IPS DF 6.9 (cell line): ENCODE data around the gene C3orf22.
"Not testable (repeated sequence)": the region's sequence is repeated elsewhere in the genome, so short reads cannot be mapped to it uniquely, and the experiment has no call there.

ENCODE experiments used
- DNase-seq: peaks from one replicate; pipeline ENCODE4 v3.0.0-alpha.2; 2013; ENCODE audit warnings: low read depth, low spot score
- H3K27ac ChIP-seq: one replicate; pipeline ENCODE4 v1.5.1; 2013; ENCODE audit warnings: low read length, control low read depth
- H3K27me3 ChIP-seq: 2 replicates; pipeline ENCODE4 v1.6.1; 2013; ENCODE audit warnings: mild to moderate bottlenecking, low read length; ENCODE audit not compliant: control insufficient read depth, insufficient read depth
- H3K36me3 ChIP-seq: 2 replicates; pipeline ENCODE4 v1.6.1; 2013; ENCODE audit warnings: low read length; ENCODE audit not compliant: control insufficient read depth, insufficient read depth
- H3K4me1 ChIP-seq: 2 replicates; pipeline ENCODE4 v1.6.1; 2013; ENCODE audit warnings: low read length; ENCODE audit not compliant: control insufficient read depth, insufficient read depth
- H3K4me3 ChIP-seq: 2 replicates; pipeline ENCODE4 v1.5.1; 2013; ENCODE audit warnings: mild to moderate bottlenecking, low read length
- H3K9me3 ChIP-seq: 2 replicates; pipeline ENCODE4 v1.6.1; 2013; ENCODE audit warnings: low read length, inconsistent platforms; ENCODE audit not compliant: control insufficient read depth, insufficient read depth
- WGBS: extraction: QIAGEN DNeasy Blood & Tissue Kit; methylation state at CpG from one replicate; pipeline ENCODE4 v1.1.7; 2013; ENCODE audit warnings: mixed read lengths, missing lambda C conversion rate; ENCODE audit not compliant: insufficient read length, insufficient coverage; 5-methylcytosine and 5-hydroxymethylcytosine counted together

The C3orf22 gene

DNA sequence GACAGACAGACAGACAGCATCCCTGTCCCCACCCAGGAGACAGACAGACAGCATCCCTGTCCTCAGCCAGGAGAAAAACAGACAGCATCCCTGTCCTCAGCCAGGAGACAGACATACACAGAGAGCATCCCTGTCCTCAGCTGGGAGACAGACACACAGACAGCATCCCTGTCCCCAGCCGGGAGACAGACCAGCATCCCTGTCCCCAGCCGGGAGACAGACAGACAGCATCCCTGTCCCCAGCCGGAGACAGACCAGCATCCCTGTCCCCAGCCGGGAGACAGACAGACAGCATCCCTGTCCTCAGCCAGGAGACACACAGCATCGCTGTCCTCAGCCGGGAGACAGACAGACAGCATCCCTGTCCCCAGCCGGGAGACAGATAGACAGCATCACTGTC, 24.0 kb downstream of the C3orf22 start:
- not testable (repeated sequence) for DNase-seq

DNA sequence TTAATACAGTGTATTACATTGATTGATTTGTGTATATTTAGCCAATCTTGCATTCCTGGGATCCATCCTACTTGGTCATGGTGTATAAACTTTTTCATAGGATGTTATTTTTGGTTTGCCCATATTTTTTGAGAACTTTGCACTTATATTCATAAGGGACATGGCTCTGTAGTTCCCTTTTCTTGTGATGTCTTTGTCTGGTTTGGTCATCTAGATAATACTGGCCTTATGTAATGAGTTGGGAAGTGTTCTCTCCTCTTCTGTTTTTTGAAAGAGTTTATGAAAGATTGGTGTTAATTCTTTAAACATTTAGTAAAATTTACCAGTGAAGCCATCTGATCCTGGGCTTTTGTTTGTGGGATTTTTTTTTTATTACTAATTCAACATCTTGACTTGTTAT, 25.2 kb downstream of the C3orf22 start:
- H3K9me3 ChIP-seq: no peaks in the 10 kb centered on the region
- no peak overlapping the region for H3K4me3 ChIP-seq
- H3K36me3 ChIP-seq: no peaks in the 10 kb centered on the region
- H3K27me3 ChIP-seq: no peaks in the 10 kb centered on the region
- no peaks in the 10 kb centered on the region; the same call in 1 of the 2 replicates for H3K4me1 ChIP-seq
- H3K27ac ChIP-seq: no peak overlapping the region
- DNase-seq: no peak

More for the DNA sequence above, 24.0 kb downstream of the C3orf22 start:
- H3K4me1 ChIP-seq, H3K9me3 ChIP-seq, H3K27ac ChIP-seq, H3K4me3 ChIP-seq, H3K27me3 ChIP-seq, H3K36me3 ChIP-seq: not testable (repeated sequence)
- WGBS: no CpG with 5 or more reads among the region's 7 CpGs

DNA sequence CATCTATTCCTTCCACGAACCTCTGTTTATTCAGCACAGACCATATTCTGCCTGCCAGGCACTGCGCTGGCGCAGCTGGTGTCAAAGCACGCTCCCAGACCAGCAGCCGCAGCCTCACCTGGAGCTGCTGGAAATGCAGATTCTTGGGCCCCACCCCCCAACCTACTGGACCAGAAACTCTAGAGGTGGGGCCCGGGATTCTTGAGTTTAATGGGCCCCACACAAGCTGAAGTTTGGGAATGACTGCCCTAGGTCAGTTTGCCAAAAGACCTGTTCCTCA, 27.7 kb downstream of the C3orf22 start:
- peaks cover 1% of the 10 kb centered on the region; the same call in 1 of the 2 replicates for H3K4me1 ChIP-seq
- no CpG with 5 or more reads among the region's 6 CpGs for WGBS
- H3K27ac ChIP-seq: no peak overlapping the region
- no peaks in the 10 kb centered on the region for H3K36me3 ChIP-seq
- no peak for DNase-seq
- no peak overlapping the region for H3K4me3 ChIP-seq
- no peaks in the 10 kb centered on the region for H3K9me3 ChIP-seq
- H3K27me3 ChIP-seq: no peaks in the 10 kb centered on the region

GRCh38 chr3:126530171-126531050, 28.3 kb downstream of the C3orf22 start:
- Histone ChIP-seq H3K4me1 (peaks cover 1% of the 10 kb centered on the region; the same call in 1 of the 2 replicates), H3K27ac (no peak overlapping the region), H3K36me3 (no peaks in the 10 kb centered on the region), H3K4me3 (no peak overlapping the region), H3K9me3 (no peaks in the 10 kb centered on the region), H3K27me3 (no peaks in the 10 kb centered on the region)
- no CpG with 5 or more reads among the region's 18 CpGs for WGBS
- no peak for DNase-seq

DNA sequence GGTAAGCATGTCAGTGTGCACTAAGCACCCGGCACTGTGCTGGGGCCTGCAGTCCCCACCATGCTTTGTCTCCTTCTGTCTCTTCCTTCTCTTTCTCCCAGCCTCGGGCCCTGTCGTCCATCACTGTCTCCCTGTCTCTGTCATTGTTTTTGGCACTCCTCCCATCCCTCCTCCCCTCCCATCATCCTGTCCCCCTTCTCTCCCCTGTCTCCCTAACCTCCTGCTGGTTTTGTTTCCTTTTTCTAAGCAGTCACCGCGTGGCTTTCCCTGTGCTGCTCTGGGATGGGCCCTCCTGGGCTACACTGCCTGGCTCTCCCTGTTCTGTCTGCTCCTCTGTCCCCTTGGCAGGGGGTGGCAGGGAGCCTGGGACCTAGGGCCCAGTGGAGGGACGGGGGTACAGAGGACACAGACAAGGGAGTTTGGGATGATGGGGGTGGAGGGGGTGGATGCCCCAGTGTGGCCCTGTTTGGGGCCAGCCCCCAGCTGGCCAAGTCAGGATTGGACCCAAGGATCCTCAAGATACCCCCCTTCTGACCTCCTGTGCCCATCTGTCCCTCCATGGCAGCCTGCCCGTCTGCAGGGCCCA, 29.1 kb downstream of the C3orf22 start:
- no peak overlapping the region for H3K4me3 ChIP-seq
- no peak overlapping the region for H3K27ac ChIP-seq
- H3K4me1 ChIP-seq: peaks cover 2% of the 10 kb centered on the region
- H3K9me3 ChIP-seq: no peaks in the 10 kb centered on the region
- no peak for DNase-seq
- no CpG with 5 or more reads among the region's 7 CpGs for WGBS
- H3K27me3 ChIP-seq: no peaks in the 10 kb centered on the region
- H3K36me3 ChIP-seq: no peaks in the 10 kb centered on the region

DNA sequence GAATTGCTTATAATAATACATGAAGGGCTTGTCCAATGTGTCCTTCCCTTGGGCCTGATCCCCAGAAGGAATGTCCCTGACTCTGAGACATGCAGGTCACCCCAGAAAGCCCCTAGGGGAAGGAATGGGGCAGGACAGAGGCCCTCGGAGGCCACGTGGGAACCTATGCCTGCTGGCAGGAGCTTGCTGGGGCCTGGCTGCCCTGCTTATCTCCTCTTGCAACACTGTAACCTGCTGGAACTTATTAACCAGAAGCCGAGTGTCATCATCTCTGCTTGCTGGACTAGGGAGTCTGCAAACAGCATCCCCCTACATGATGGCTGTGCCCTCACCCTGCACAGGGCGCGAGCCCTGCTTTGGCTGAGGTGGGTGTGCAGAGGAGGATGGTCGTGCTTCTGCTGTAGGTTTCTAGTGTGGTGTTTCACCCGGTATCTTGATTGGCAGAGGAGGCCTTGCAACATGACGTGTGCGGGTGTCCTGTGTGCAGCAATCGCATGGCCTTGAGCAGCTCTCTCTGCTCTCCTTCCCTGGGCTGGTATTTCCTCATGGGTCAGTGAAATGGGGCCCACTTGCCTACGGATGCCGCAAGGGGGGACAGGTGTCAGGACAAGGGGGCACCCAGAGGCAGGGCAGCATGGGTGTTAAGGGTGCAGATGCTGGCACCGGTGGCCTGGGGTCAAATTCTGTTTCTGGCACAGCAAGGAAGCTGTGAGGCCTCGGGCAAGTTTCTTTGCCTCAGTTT, 29.8 kb downstream of the C3orf22 start:
- no CpG with 5 or more reads among the region's 14 CpGs for WGBS
- Histone ChIP-seq H3K27ac (no peak overlapping the region), H3K4me1 (peaks cover 3% of the 10 kb centered on the region), H3K9me3 (no peaks in the 10 kb centered on the region), H3K36me3 (no peaks in the 10 kb centered on the region), H3K4me3 (no peak overlapping the region), H3K27me3 (no peaks in the 10 kb centered on the region)
- no peak for DNase-seq

DNA sequence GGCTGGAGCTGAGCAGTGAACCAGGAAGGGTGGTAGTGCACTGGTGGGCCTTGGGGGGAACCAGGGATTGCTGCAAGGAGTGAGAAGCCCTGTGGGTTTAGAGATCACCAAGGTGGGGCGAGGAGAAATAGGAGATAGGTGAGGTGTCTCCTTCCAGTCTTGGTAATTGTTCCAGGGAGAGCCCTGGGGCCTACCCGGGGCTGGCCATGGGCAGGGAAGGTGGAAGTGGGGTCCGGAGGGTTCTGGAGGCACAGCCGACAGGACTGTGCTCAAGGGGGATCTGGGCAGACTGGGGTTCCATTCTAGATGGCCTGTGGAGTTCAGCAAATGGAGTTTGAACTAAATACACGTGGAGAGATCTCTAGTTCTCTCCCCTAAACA, 30.3 kb downstream of the C3orf22 start:
- H3K9me3 ChIP-seq: no peaks in the 10 kb centered on the region
- no peak overlapping the region for H3K4me3 ChIP-seq
- H3K27me3 ChIP-seq: no peaks in the 10 kb centered on the region; the same call in 1 of the 2 replicates
- H3K4me1 ChIP-seq: peaks cover 5% of the 10 kb centered on the region
- no peaks in the 10 kb centered on the region for H3K36me3 ChIP-seq
- DNase-seq: no peak
- H3K27ac ChIP-seq: no peak overlapping the region
- no CpG with 5 or more reads among the region's 5 CpGs for WGBS

DNA sequence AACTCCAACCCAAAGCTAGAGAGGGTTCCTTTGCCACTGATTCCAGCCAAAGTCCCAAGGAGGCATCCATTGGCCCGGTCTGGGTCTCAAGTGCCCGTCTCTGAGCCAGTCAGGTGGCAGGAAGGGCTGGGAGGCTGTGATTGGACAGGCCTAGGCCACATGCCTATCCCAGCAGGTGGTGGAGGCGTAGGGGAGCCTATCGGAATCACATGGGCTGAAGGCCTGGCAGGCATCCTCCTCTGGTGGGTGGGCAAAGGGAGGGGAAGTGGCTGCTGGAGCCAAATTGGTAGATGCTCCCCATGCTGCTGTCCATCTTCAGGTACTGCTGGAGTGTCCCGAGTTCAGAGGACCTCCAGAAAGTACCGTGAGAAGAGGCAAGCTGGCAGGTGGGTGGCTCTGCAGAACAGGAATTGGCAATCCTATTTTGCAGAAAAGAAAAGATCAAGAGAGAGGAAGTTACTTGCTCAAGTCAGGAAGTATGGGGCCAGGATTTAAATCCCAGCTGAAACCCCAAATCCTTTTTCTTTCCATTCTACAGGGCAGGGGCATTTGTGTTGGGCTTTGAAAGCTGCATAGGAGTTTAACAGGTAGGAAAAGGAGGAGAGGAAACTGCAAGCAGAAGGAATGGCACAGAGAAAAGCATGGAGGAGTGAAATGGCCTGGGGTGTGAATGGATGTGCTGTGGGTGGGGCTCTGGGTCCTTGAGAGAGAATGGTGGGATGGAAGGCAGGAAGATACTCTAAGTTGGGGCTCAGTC, 31.1 kb downstream of the C3orf22 start:
- Histone ChIP-seq H3K4me1 (peaks cover 5% of the 10 kb centered on the region), H3K9me3 (no peaks in the 10 kb centered on the region), H3K27ac (no peak overlapping the region), H3K4me3 (no peak overlapping the region), H3K27me3 (no peaks in the 10 kb centered on the region; the same call in 1 of the 2 replicates), H3K36me3 (no peaks in the 10 kb centered on the region)
- WGBS: no CpG with 5 or more reads among the region's 6 CpGs
- DNase-seq: no peak

DNA sequence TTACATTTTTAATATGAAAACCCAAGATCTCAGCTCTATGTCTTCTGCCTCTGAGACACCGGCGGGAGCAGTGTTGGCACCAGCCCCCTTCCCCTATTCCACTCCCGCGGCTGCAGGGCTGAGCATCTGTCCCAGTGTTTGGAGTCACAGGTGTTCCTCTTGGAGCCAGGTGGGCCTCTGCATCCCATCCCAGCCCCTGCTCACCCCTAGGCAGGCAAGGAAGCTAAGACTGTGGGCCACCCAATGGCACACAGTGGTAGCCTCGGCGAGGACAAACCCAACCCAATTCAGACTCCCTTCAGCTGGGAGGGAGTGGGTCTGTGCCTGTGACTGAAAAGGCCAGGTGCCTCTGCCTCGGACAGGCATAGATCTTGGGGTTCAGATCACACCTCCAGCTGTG, 31.7 kb downstream of the C3orf22 start:
- H3K27ac ChIP-seq: no peak overlapping the region
- WGBS: no CpG with 5 or more reads among the region's 7 CpGs
- no peaks in the 10 kb centered on the region for H3K36me3 ChIP-seq
- no peaks in the 10 kb centered on the region; the same call in 1 of the 2 replicates for H3K27me3 ChIP-seq
- H3K4me3 ChIP-seq: no peak overlapping the region
- H3K4me1 ChIP-seq: peaks cover 5% of the 10 kb centered on the region
- no peak for DNase-seq
- no peaks in the 10 kb centered on the region for H3K9me3 ChIP-seq

GRCh38 chr3:126526668-126527005, 32.1 kb downstream of the C3orf22 start:
- Histone ChIP-seq H3K4me1 (peaks cover 5% of the 10 kb centered on the region), H3K9me3 (no peaks in the 10 kb centered on the region), H3K4me3 (no peak overlapping the region), H3K36me3 (no peaks in the 10 kb centered on the region), H3K27ac (no peak overlapping the region), H3K27me3 (no peaks in the 10 kb centered on the region; the same call in 1 of the 2 replicates)
- DNase-seq: no peak
- no CpG with 5 or more reads among the region's 7 CpGs for WGBS
